GM12878 (cell line): ENCODE results near the gene BMP8B. TPM values are rescaled to one million over a fixed set of nuclear protein-coding genes. Genes with fewer than 3 reads are reported as not detected.
"Not testable (repeated sequence)": the region's sequence is repeated elsewhere in the genome, so short reads cannot be mapped to it uniquely, and the experiment has no call there.

Experiments used
- ATAC-seq: fragments of 200-7000 bp; cut with Tn5 transposase; 3 replicates; pipeline ENCODE4 v1.9.1; 2020; ENCODE audit warnings: mild to moderate bottlenecking, moderate library complexity
- BruUV-seq: library from RNA; stranded (reverse); fragments of 400-500 nt; replicated peaks from 2 replicates; lab custom pipeline; 2021; lab: Mats Ljungman, UMichigan
- CTCF ChIA-PET: fragments of 300-600 bp; sonication (Branson Sonifier 250); formaldehyde crosslinking; extraction: SDS; loops from one replicate; lab custom pipeline; 2021; ENCODE audit warnings: inconsistent platforms; lab: Yijun Ruan, JAX
- POLR2A ChIA-PET: fragments of 350-600 bp; formaldehyde crosslinking; extraction: SDS; loops from one replicate; lab custom pipeline; 2021; ENCODE audit warnings: inconsistent platforms; lab: Charles Lee
- RAD21 ChIA-PET: fragments of 300-600 bp; sonication (Branson Sonifier 250); formaldehyde crosslinking; loops from one replicate; lab custom pipeline; 2023; ENCODE audit warnings: antibody characterized with exemption; ENCODE audit not compliant: unreplicated experiment; lab: Charles Lee
- SMC1A ChIA-PET: fragments of 300-600 bp; sonication (Branson Sonifier 250); formaldehyde crosslinking; loops from one replicate; lab custom pipeline; 2023; ENCODE audit not compliant: unreplicated experiment, uncharacterized antibody; lab: Charles Lee
- DNase-seq: peaks from one replicate; pipeline ENCODE4 v3.0.0-alpha.2; 2011; ENCODE audit warnings: low read depth, low spot score
- FAIRE-seq: peaks from 3 replicates; lab custom pipeline; 2011; peaks lifted over from hg19 to GRCh38; lab: Jason Lieb, UNC
- H2AFZ ChIP-seq: 2 replicates; pipeline ENCODE4 v1.6.0; 2011; ENCODE audit warnings: low read depth, low read length, control low read depth; ENCODE audit not compliant: control insufficient read depth
- H3K27ac ChIP-seq: 2 replicates; pipeline ENCODE4 v1.5.1; 2011; ENCODE audit warnings: control low read depth; ENCODE audit not compliant: control insufficient read depth, insufficient read depth
- H3K27me3 ChIP-seq, 2 experiments: replicated peaks in 1 of 2; 2 replicates each; pipeline versions ENCODE4 v1.6.0 to v1.6.1; 2011; ENCODE audit warnings: low read length in 1 of 2; ENCODE audit not compliant: control insufficient read depth in 2 of 2, insufficient read depth in 2 of 2
- H3K36me3 ChIP-seq, 2 experiments: 2 replicates each; pipeline ENCODE4 v1.5.1; 2011; ENCODE audit warnings: low read length in 1 of 2; ENCODE audit not compliant: control insufficient read depth in 2 of 2, insufficient read depth in 2 of 2
- H3K4me1 ChIP-seq: 2 replicates; pipeline ENCODE4 v1.6.1; 2011; ENCODE audit warnings: mild to moderate bottlenecking, low read length, moderate library complexity, mixed read lengths; ENCODE audit not compliant: control insufficient read depth, insufficient read depth
- H3K4me2 ChIP-seq: 2 replicates; pipeline ENCODE4 v1.6.0; 2011; ENCODE audit warnings: control low read depth; ENCODE audit not compliant: control insufficient read depth, insufficient read depth
- H3K4me3 ChIP-seq: fragments of 200-600 bp; sonication (generic); 2 replicates; pipeline ENCODE4 v1.5.1; 2016
- H3K79me2 ChIP-seq: 2 replicates; pipeline ENCODE4 v1.6.0; 2011; ENCODE audit warnings: low read length; ENCODE audit not compliant: control insufficient read depth, insufficient read depth
- H3K9ac ChIP-seq: 2 replicates; pipeline ENCODE4 v1.8.0; 2011; ENCODE audit warnings: low read length, control low read depth, mixed read lengths; ENCODE audit not compliant: control insufficient read depth, insufficient read depth
- H3K9me3 ChIP-seq: replicated peaks from 3 replicates; pipeline ENCODE4 v1.5.1; 2011; ENCODE audit warnings: mild to moderate bottlenecking, low read length; ENCODE audit not compliant: control insufficient read depth, insufficient read depth
- H4K20me1 ChIP-seq: 2 replicates; pipeline ENCODE4 v1.6.0; 2011; ENCODE audit not compliant: control insufficient read depth, insufficient read depth
- CEBPB ChIP-seq, 2 experiments: fragments of 150-350 bp in 1 of 2; IDR thresholded peaks; 2 replicates each; pipeline ENCODE4 v1.6.1; 2012 to 2014; ENCODE audit warnings: low read depth in 2 of 2, low read length in 2 of 2, borderline replicate concordance in 1 of 2, inconsistent platforms in 1 of 2
- EGR1 ChIP-seq, 2 experiments: IDR thresholded peaks; 1 replicate in 1 of 2; 2 replicates in 1 of 2; pipeline ENCODE4 v1.6.1; 2011 to 2012; ENCODE audit warnings: low read depth in 2 of 2, low read length in 2 of 2, borderline replicate concordance in 1 of 2, mild to moderate bottlenecking in 1 of 2, moderate library complexity in 1 of 2
- MTA3 ChIP-seq: IDR thresholded peaks from 2 replicates; pipeline ENCODE4 v1.6.1; 2012; ENCODE audit warnings: low read length, inconsistent platforms, borderline replicate concordance
- MXI1 ChIP-seq: fragments of 150-350 bp; IDR thresholded peaks from 2 replicates; pipeline ENCODE4 v1.6.1; 2011; ENCODE audit warnings: low read depth, mild to moderate bottlenecking, inconsistent platforms, low read length, improper control_type of control experiment
- NRF1 ChIP-seq: conservative IDR thresholded peaks from 2 replicates; pipeline ENCODE4 v1.6.1; 2011; ENCODE audit warnings: mild to moderate bottlenecking, low read depth, low read length, improper control_type of control experiment
- TARDBP ChIP-seq: IDR thresholded peaks from 2 replicates; pipeline ENCODE4 v1.6.1; 2016; ENCODE audit warnings: borderline replicate concordance
- ZNF687 ChIP-seq: fragments of 450-650 bp; IDR thresholded peaks from 2 replicates; pipeline ENCODE4 v1.6.1; 2017; ENCODE audit warnings: mild to moderate bottlenecking, moderate library complexity
- whole genome bisulfite sequencing: methylation state at CpG from one replicate; pipeline ENCODE4 v1.1.6; 2016; ENCODE audit warnings: low lambda C conversion rate; ENCODE audit not compliant: insufficient replicate concordance, insufficient coverage; ENCODE audit errors: missing lambda C conversion rate; 5-methylcytosine and 5-hydroxymethylcytosine counted together
- in situ Hi-C: fragments of 300-500 bp; cut with MboI; formaldehyde crosslinking; loops from 9 replicates; pipeline ENCODE4 v1.14.3; 2018; ENCODE audit warnings: mixed read lengths
- intact Hi-C: fragments of 100-400 bp; cut with micrococcal nuclease; formaldehyde crosslinking; loops from one replicate; pipeline ENCODE4 v1.14.2; 2022; ENCODE audit not compliant: unreplicated experiment
- polyA plus RNA-seq, 11 experiments: library from polyadenylated mRNA; depleted of rRNA in 4 of 11; unstranded in 6 of 11; stranded (reverse) in 5 of 11; fragments of >200 nt; fragmentation: Nextera tagmentation in 4 of 11; fragmentation: Illumina TruSeq in 1 of 11; extraction: Ambion mirVana in 4 of 11; extraction: Trizol in 1 of 11; gene quantifications; 1 replicate in 1 of 11; 2 replicates in 10 of 11; pipeline versions ENCODE4 v1.2.1 to v1.2.3, GENCODE V29; 2011 to 2016; ENCODE audit warnings: inconsistent platforms in 2 of 11, missing spikeins in 2 of 11, low read depth in 1 of 11
- total RNA-seq, 4 experiments: library from RNA; depleted of rRNA in 3 of 4; stranded (reverse); fragments of >200 nt in 3 of 4; fragmentation: Illumina TruSeq in 1 of 4; extraction: Trizol in 1 of 4; gene quantifications; 2 replicates each; pipeline versions ENCODE4 v1.2.1 to v1.2.3, GENCODE V29; 2013 to 2021

The BMP8B gene
- total and polyA plus RNA-seq, 10 of the 15 experiments (the other 5 are each of a cell fraction or from before 2014, with no cell fraction given): 0.09 to 1.2 (median 0.52) TPM

- POLR2A ChIA-PET: no interaction called here
- Histone ChIP-seq H3K27ac (no peak overlapping the region), H4K20me1 (no peaks in the 10 kb centered on the region), H3K4me2 (no peak overlapping the region), H3K27me3 (0 out of 4 replicates have a peak, but pooled peaks cover 0 to 3% of the 10 kb centered on the region in 2 experiments), H3K9me3 (no peaks in the 10 kb centered on the region), H3K4me3 (no peak overlapping the region), H3K9ac (no peak overlapping the region)
- FAIRE-seq (peak; percentile 7), ATAC-seq (no peak)
- in situ Hi-C loops: no loop called here
- 96% methylated on average over 11 of the region's 11 CpGs for WGBS
- no peak for TF ChIP-seq EGR1 (IDR thresholded peaks at IDR 0.05; ENCODE audit: borderline replicate concordance in 1 of 2, low read depth in 2 of 2, low read length in 2 of 2)
- no peak for TF ChIP-seq MTA3
- TF ChIP-seq NRF1: no peak
- TF ChIP-seq ZNF687: no peak
- TF ChIP-seq TARDBP: no peak
- no peak for TF ChIP-seq MXI1
- no peak for TF ChIP-seq CEBPB (IDR thresholded peaks at IDR 0.05; ENCODE audit: borderline replicate concordance in 1 of 2, low read depth in 2 of 2, low read length in 2 of 2)
- TF ChIP-seq, all 136 proteins: peak for 0
- intact Hi-C loops: no loop called here
- Histone ChIP-seq H3K36me3 (no peaks in the 10 kb centered on the region), H2AFZ (no peak overlapping the region), H3K4me1 (peaks cover 11% of the 10 kb centered on the region), H3K79me2 (no peaks in the 10 kb centered on the region)
- CTCF ChIA-PET: interaction anchor here (1.0 kb wide), 1 partner anchor 11 kb away, joined by 3 read pairs; no protein-coding TSS in a partner anchor
- no peak for DNase-seq
- BruUV-seq: no TSS peak
- RAD21 ChIA-PET: no interaction called here
- SMC1A ChIA-PET: no interaction called here
These were observed 1.2 kb downstream of the BMP8B start for GRCh38 chr1:39787468-39787867.

GRCh38 chr1:39787108-39787375 is 1.6 kb downstream of the BMP8B start:
- H3K9ac ChIP-seq, FAIRE-seq, in situ Hi-C loops, H4K20me1 ChIP-seq, H3K27me3 ChIP-seq, ATAC-seq, RAD21 ChIA-PET, POLR2A ChIA-PET, DNase-seq, intact Hi-C loops, H3K9me3 ChIP-seq, H3K4me3 ChIP-seq, BruUV-seq, H3K27ac ChIP-seq, H3K4me2 ChIP-seq, H2AFZ ChIP-seq, H3K36me3 ChIP-seq, H3K79me2 ChIP-seq, SMC1A ChIA-PET: not testable (repeated sequence)
- CTCF ChIA-PET: interaction anchor here (1.0 kb wide), 1 partner anchor 11 kb away, joined by 3 read pairs; no protein-coding TSS in a partner anchor
- WGBS: 88% methylated on average over 4 of the region's 5 CpGs
- H3K4me1 ChIP-seq: peaks cover 11% of the 10 kb centered on the region
